H1 (cell line): ENCODE data around the gene AGBL1. TPM values are rescaled to one million over a fixed set of nuclear protein-coding genes. Genes with fewer than 3 reads are reported as not detected.

ENCODE experiments used
- CTCF ChIP-seq, 3 experiments: IDR thresholded peaks; 1 replicate in 2 of 3; 2 replicates in 1 of 3; pipeline versions ENCODE4 v1.5.1 to v1.6.1; 2011; ENCODE audit warnings: low read length in 3 of 3, mild to moderate bottlenecking in 3 of 3, inconsistent platforms in 2 of 3, low read depth in 1 of 3, moderate library complexity in 1 of 3; ENCODE audit not compliant: insufficient read depth in 1 of 3; ENCODE audit errors: control extremely low read depth in 1 of 3
- polyA plus RNA-seq, 7 experiments: library from polyadenylated mRNA; depleted of rRNA in 3 of 7; stranded (reverse) in 5 of 7; unstranded in 2 of 7; fragments of >200 nt in 5 of 7; fragments of 200-250 nt in 2 of 7; gene quantifications; 1 replicate in 5 of 7; 2 replicates in 1 of 7; 4 replicates in 1 of 7; pipeline versions ENCODE4 v1.2.1 to v1.2.3, GENCODE V29; 2011 to 2013; ENCODE audit warnings: missing spikeins in 2 of 7, mixed read lengths in 2 of 7
- total RNA-seq: library from RNA; stranded (reverse); fragmentation: NEBNext Ultra II Directional; extraction: Animal tissue kit (Norgen Biotek cat#: 25700); gene quantifications from 2 replicates; pipeline ENCODE4 v1.2.1, GENCODE V29; 2021

Gene AGBL1
- total and polyA plus RNA-seq, 2 of the 8 experiments (the other 6 are each of a cell fraction or from before 2014, with no cell fraction given) = not detected

- no peak for TF ChIP-seq CTCF (IDR thresholded peaks at IDR 0.05; ENCODE audit: control extremely low read depth in 1 of 3, insufficient read depth in 1 of 3, low read depth in 1 of 3, low read length in 3 of 3)
Measured at GRCh38 chr15:86164232-86164898, 84.7 kb downstream of the AGBL1 start (continued).
